Lower lobe of right lung (tissue), 2 donors: ENCODE measurements around the gene RAB2B. TPM values are rescaled to one million over a fixed set of nuclear protein-coding genes. Genes with fewer than 3 reads are reported as not detected.

Experiments
- ATAC-seq, 2 donors: fragments of 200-7000 bp; cut with Tn5 transposase; one replicate each; pipeline ENCODE4 v1.9.1; 2020 to 2022; ENCODE audit warnings: mild to moderate bottlenecking in 2 of 2, moderate library complexity in 2 of 2
- DNase-seq: peaks from one replicate; pipeline ENCODE4 v3.0.0-alpha.2; 2020
- H3K27ac ChIP-seq: fragments of 200-600 bp; one replicate; pipeline ENCODE4 v1.8.0; 2022
- H3K27me3 ChIP-seq: fragments of 200-600 bp; one replicate; pipeline ENCODE4 v1.8.0; 2022; ENCODE audit warnings: low read depth
- H3K36me3 ChIP-seq: fragments of 200-600 bp; one replicate; pipeline ENCODE4 v1.8.0; 2022; ENCODE audit warnings: mild to moderate bottlenecking
- H3K4me1 ChIP-seq: fragments of 200-600 bp; one replicate; pipeline ENCODE4 v1.8.0; 2022
- H3K4me3 ChIP-seq: fragments of 200-600 bp; one replicate; pipeline ENCODE4 v1.8.0; 2022; ENCODE audit warnings: mild to moderate bottlenecking
- H3K9me3 ChIP-seq: fragments of 200-600 bp; one replicate; pipeline ENCODE4 v1.8.0; 2022
- CTCF ChIP-seq: fragments of 200-600 bp; IDR thresholded peaks from one replicate; pipeline ENCODE4 v1.8.0; 2022; ENCODE audit warnings: antibody characterized with exemption, mild to moderate bottlenecking
- intact Hi-C: fragments of 100-400 bp; cut with DNase I; formaldehyde crosslinking; loops from one replicate; pipeline ENCODE4 v1.11.0; 2022
- total RNA-seq: library from RNA; stranded (reverse); fragmentation: NEBNext Ultra II Directional; extraction: Animal tissue kit (Norgen Biotek cat#: 25700); gene quantifications from one replicate; pipeline ENCODE4 v1.2.1, GENCODE V29; 2021
- donor health status: DM: no; HTN: yes; CAD: no; lungs with severe emphysema.

Gene RAB2B
- total RNA-seq, 1 donor from 2014 or later, result 30.7 TPM

- Histone ChIP-seq H3K36me3 (peaks cover 99% of the 10 kb centered on the region), H3K27me3 (no peaks in the 10 kb centered on the region), H3K9me3 (no peaks in the 10 kb centered on the region), H3K4me1 (peaks cover 6% of the 10 kb centered on the region), H3K27ac (peak overlapping the region; percentile 2), H3K4me3 (no peak overlapping the region)
- DNase-seq (no peak), ATAC-seq (peak; percentile 29 to 51)
- intact Hi-C loops, result no loop called here
- TF ChIP-seq CTCF, result peak; percentile 42
Measured at GRCh38 chr14:21498540-21499526, 22.1 kb upstream of the RAB2B start.

- peak; percentile 34 to 41 for ATAC-seq
- Histone ChIP-seq H3K4me1 (peaks cover 6% of the 10 kb centered on the region), H3K36me3 (peaks cover 100% of the 10 kb centered on the region), H3K4me3 (no peak overlapping the region), H3K27ac (peak overlapping the region; percentile 54), H3K9me3 (no peaks in the 10 kb centered on the region), H3K27me3 (no peaks in the 10 kb centered on the region)
- DNase-seq, result no peak
- no peak for TF ChIP-seq CTCF
- intact Hi-C loops, result no loop called here
Measured at GRCh38 chr14:21496453-21496852, 19.7 kb upstream of the RAB2B start.

DNA sequence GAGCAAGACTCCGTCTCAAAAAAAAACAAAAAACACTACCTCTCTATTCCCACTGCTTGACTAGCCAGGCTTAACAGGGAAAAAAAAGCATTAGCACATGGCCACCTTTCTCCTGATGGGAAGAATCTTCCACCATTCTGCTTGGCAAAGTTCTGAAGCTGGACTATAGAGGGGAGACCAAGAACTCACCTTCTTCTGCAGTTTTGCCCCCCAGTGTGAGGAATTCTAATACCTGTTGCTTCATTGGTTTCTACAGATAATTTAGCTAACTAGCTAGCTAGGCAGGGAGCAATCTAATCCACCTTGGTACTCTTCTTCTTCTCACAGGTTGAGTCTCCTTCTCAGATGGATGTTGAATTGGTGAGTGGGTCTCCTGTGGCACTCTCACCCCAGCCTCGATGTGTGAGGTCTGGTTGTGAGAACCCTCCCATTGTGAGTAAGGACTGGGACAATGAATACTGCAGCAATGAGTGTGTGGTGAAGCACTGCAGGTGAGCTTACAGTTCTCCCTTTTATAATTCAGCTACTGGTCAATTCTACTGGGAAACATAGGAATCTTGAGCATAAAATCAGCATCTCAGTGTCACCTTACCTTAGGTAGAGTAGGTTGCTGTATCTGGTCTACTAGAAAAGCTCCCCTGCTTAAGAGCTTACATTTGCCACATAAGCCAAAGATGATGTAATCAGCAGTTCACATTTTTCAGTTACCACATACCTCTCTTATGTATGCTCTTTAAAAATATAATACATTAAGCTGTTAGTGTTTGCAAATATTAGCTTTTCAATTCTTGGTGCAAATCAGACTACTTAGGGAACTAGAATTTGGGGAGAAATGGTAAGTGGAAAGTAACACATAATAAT lies 18.4 kb upstream of the RAB2B start:
- H3K9me3 ChIP-seq, result no peaks in the 10 kb centered on the region
- no peak for DNase-seq
- peaks cover 100% of the 10 kb centered on the region for H3K36me3 ChIP-seq
- intact Hi-C loops, result no loop called here
- no peaks in the 10 kb centered on the region for H3K27me3 ChIP-seq
- no peak overlapping the region for H3K4me3 ChIP-seq
- peaks cover 6% of the 10 kb centered on the region for H3K4me1 ChIP-seq
- ATAC-seq, result peak; percentile 81 to 91
- H3K27ac ChIP-seq, result peak overlapping the region; percentile 54
- no peak for TF ChIP-seq CTCF

DNA sequence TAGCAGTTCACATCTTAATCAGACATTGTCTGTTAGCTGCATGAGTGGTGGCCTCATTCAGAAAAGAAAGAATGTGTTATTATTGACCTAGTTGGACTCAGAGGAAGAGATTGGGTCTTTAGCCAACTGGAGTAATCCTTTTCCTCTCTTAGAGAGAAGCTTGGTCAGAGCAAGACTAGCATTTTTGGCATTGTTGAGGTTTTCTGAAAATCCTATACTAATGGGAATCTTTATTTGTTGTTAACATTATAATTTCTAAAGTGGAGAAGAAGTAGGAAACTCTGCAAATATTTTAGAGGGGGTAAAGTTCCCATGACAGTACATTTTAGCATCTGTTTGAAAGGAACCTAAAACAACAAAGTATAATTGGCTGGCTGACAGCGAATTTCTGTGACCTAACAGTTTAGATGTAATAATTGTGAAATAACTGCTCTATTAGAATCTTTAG lies 9.9 kb upstream of the RAB2B start:
- H3K36me3 ChIP-seq, result peaks cover 60% of the 10 kb centered on the region
- TF ChIP-seq CTCF, result no peak
- H3K4me1 ChIP-seq, result no peaks in the 10 kb centered on the region
- no peaks in the 10 kb centered on the region for H3K9me3 ChIP-seq
- no peak for ATAC-seq
- H3K27me3 ChIP-seq, result no peaks in the 10 kb centered on the region
- no peak for DNase-seq
- intact Hi-C loops, result no loop called here
- H3K4me3 ChIP-seq, result no peak overlapping the region
- no peak overlapping the region for H3K27ac ChIP-seq

DNA sequence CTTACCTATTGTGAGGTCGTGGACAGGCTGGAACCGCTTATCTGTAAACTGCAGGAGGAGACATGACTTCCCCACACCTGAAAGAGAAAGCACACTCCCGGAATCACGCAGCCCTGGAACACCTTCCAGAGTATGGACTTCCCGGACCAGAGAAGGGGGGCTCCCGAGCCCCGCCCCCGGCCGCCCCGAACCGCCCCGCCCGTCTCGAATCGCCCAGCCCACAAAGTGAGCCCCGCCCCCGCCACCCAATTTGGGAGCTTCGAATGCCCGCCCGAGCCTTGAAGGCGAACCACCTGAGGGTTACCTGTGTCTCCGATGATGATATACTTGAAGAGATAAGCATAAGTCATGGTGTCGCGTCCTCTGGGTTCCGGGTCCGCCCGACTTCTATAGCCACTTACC lies 235 bp downstream of the RAB2B start:
- no peaks in the 10 kb centered on the region for H3K27me3 ChIP-seq
- DNase-seq, result peak; percentile 93
- TF ChIP-seq CTCF, result no peak
- peaks cover 29% of the 10 kb centered on the region for H3K4me1 ChIP-seq
- H3K9me3 ChIP-seq, result no peaks in the 10 kb centered on the region
- H3K4me3 ChIP-seq, result peak overlapping the region; percentile 80
- intact Hi-C loops, result no loop called here
- H3K27ac ChIP-seq, result peak overlapping the region; percentile 87
- ATAC-seq, result peak; percentile 93 to 96
- H3K36me3 ChIP-seq, result peaks cover 40% of the 10 kb centered on the region
